Hepatocyte (in vitro differentiated cells): ENCODE measurements around the gene LYZL1. TPM values are rescaled to one million over a fixed set of nuclear protein-coding genes. Genes with fewer than 3 reads are reported as not detected.
A peak's percentile ranks its signal among the peaks of the same experiment; 100 is the strongest.

Source experiments
- DNase-seq: peaks from one replicate; pipeline ENCODE4 v3.0.0-alpha.2; 2016; ENCODE audit warnings: low spot score
- H2AFZ ChIP-seq: fragments of 200-600 bp; sonication (generic); 2 replicates; pipeline ENCODE4 v1.6.0; 2016; ENCODE audit warnings: antibody characterized with exemption, mild to moderate bottlenecking
- H3K27ac ChIP-seq: fragments of 200-600 bp; sonication (generic); 2 replicates; pipeline ENCODE4 v1.5.1; 2016; ENCODE audit warnings: mild to moderate bottlenecking
- H3K27me3 ChIP-seq: fragments of 200-600 bp; sonication (generic); 2 replicates; pipeline ENCODE4 v1.6.1; 2016
- H3K36me3 ChIP-seq: fragments of 200-600 bp; sonication (generic); replicated peaks from 2 replicates; pipeline ENCODE4 v1.5.1; 2016; ENCODE audit warnings: low read depth; ENCODE audit not compliant: insufficient read depth
- H3K4me1 ChIP-seq: fragments of 200-600 bp; sonication (generic); 2 replicates; pipeline ENCODE4 v1.5.1; 2016; ENCODE audit warnings: mild to moderate bottlenecking, moderate library complexity; ENCODE audit not compliant: insufficient read depth
- H3K4me2 ChIP-seq: fragments of 200-600 bp; sonication (generic); 2 replicates; pipeline ENCODE4 v1.6.0; 2016
- H3K4me3 ChIP-seq: fragments of 200-600 bp; sonication (generic); 2 replicates; pipeline ENCODE4 v1.5.1; 2016; ENCODE audit warnings: mild to moderate bottlenecking
- H3K79me2 ChIP-seq: fragments of 200-600 bp; sonication (generic); 2 replicates; pipeline ENCODE4 v1.6.0; 2017; ENCODE audit warnings: mild to moderate bottlenecking
- H3K9me2 ChIP-seq: fragments of 200-600 bp; sonication (generic); replicated peaks from 2 replicates; pipeline ENCODE4 v1.6.0; 2017; ENCODE audit warnings: mild to moderate bottlenecking; ENCODE audit not compliant: insufficient read depth
- H3K9me3 ChIP-seq: fragments of 200-600 bp; sonication (generic); 2 replicates; pipeline ENCODE4 v1.5.1; 2016; ENCODE audit warnings: low read depth, mild to moderate bottlenecking
- H4K20me1 ChIP-seq: fragments of 200-600 bp; sonication (generic); 2 replicates; pipeline ENCODE4 v1.6.0; 2016; ENCODE audit warnings: mild to moderate bottlenecking; ENCODE audit not compliant: insufficient read depth, poor library complexity, severe bottlenecking
- CTCF ChIP-seq: fragments of 200-600 bp; sonication (generic); IDR thresholded peaks from 2 replicates; pipeline ENCODE4 v1.5.1; 2016; ENCODE audit warnings: antibody characterized with exemption, mild to moderate bottlenecking; ENCODE audit not compliant: poor library complexity
- EZH2 ChIP-seq: fragments of 200-600 bp; sonication (generic); IDR thresholded peaks from 2 replicates; pipeline ENCODE4 v1.6.1; 2016; ENCODE audit warnings: antibody characterized with exemption, mild to moderate bottlenecking, borderline replicate concordance
- EZH2phosphoT487 ChIP-seq: fragments of 200-600 bp; sonication (generic); IDR thresholded peaks from one replicate; pipeline ENCODE4 v1.6.1; 2018; ENCODE audit warnings: antibody characterized with exemption, mild to moderate bottlenecking, low read depth, moderate library complexity; ENCODE audit not compliant: unreplicated experiment, severe bottlenecking
- WGBS: methylation state at CpG from one replicate; pipeline ENCODE4 v1.1.6; 2016; ENCODE audit warnings: low lambda C conversion rate; ENCODE audit errors: missing lambda C conversion rate; 5-methylcytosine and 5-hydroxymethylcytosine counted together
- polyA plus RNA-seq: library from polyadenylated mRNA; unstranded; fragments of >200 nt; fragmentation: Nextera tagmentation; extraction: Ambion mirVana; gene quantifications from 2 replicates; pipeline ENCODE4 v1.2.1, GENCODE V29; 2016
- total RNA-seq: library from RNA; depleted of rRNA; stranded (reverse); fragments of >200 nt; gene quantifications from 2 replicates; pipeline ENCODE4 v1.2.3, GENCODE V29; 2014

The LYZL1 gene
- total and polyA plus RNA-seq, 2 experiments from 2014 or later, result not detected

DNA sequence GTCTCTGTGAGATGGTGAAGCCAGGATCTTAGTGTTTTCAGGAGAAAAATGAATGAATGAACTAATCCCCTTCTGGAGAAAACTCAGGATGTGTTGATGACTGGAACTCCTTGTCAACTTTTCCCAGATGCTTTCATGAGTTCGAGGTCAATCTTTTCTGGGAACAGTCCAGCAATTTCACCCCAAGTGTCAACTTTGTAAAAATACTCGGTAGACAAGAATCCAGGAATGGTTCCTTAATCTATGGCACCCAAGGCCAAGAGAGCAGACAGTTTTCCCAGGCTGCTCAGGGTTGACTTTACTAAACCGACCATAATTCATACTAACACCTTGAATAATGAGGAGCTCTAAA is 31.1 kb upstream of the LYZL1 start:
- no peaks in the 10 kb centered on the region for H3K79me2 ChIP-seq
- H3K9me3 ChIP-seq, result no peaks in the 10 kb centered on the region
- no peaks in the 10 kb centered on the region for H4K20me1 ChIP-seq
- no peak for DNase-seq
- H3K27ac ChIP-seq, result peak overlapping the region; percentile 66
- no peaks in the 10 kb centered on the region for H3K9me2 ChIP-seq
- no peak overlapping the region for H2AFZ ChIP-seq
- 53% methylated on average over 3 of the region's 3 CpGs for WGBS
- H3K4me1 ChIP-seq, result peaks cover 53% of the 10 kb centered on the region
- H3K36me3 ChIP-seq, result no peaks in the 10 kb centered on the region
- TF ChIP-seq EZH2phosphoT487 (no peak), EZH2 (no peak), CTCF (no peak)
- no peak overlapping the region for H3K4me3 ChIP-seq
- no peaks in the 10 kb centered on the region for H3K27me3 ChIP-seq
- peak overlapping the region; percentile 38 for H3K4me2 ChIP-seq

GRCh38 chr10:29259498-29259897 is 29.4 kb upstream of the LYZL1 start:
- H3K79me2 ChIP-seq, result no peaks in the 10 kb centered on the region
- H3K27ac ChIP-seq, result no peak overlapping the region
- no peak for TF ChIP-seq EZH2
- no peak for TF ChIP-seq EZH2phosphoT487
- TF ChIP-seq CTCF, result no peak
- H2AFZ ChIP-seq, result no peak overlapping the region
- H3K4me2 ChIP-seq, result no peak overlapping the region
- no peak for DNase-seq
- H3K9me2 ChIP-seq, result no peaks in the 10 kb centered on the region
- no peaks in the 10 kb centered on the region for H3K36me3 ChIP-seq
- H3K27me3 ChIP-seq, result no peaks in the 10 kb centered on the region
- H4K20me1 ChIP-seq, result no peaks in the 10 kb centered on the region
- peaks cover 36% of the 10 kb centered on the region for H3K4me1 ChIP-seq
- 90% methylated on average over 2 of the region's 2 CpGs for WGBS
- H3K9me3 ChIP-seq, result no peaks in the 10 kb centered on the region
- no peak overlapping the region for H3K4me3 ChIP-seq

DNA sequence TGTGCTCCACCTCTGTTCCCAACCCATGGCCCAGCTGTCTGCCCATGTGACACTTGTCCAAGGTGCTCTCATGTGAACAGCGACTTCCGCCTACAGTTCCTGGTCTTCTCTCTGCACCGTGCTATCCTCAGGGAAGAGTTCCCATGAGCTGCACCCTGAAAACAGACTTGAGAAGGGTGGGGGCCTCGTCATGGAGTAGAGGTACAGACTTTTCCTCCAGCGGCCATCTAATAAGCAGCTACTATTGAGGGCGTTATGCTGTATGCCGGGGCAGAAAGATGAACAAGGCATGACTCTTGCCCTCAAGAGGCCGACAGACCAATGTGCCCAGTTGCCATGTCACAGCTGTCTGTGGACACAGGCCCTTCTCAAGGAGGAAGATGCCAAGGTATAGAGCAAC is 25.4 kb upstream of the LYZL1 start:
- 98% methylated on average over 8 of the region's 8 CpGs for WGBS
- Histone ChIP-seq H3K9me3 (no peaks in the 10 kb centered on the region), H3K4me3 (no peak overlapping the region), H3K27me3 (no peaks in the 10 kb centered on the region), H3K4me2 (no peak overlapping the region), H3K4me1 (no peaks in the 10 kb centered on the region), H4K20me1 (no peaks in the 10 kb centered on the region), H3K9me2 (no peaks in the 10 kb centered on the region), H2AFZ (no peak overlapping the region), H3K36me3 (no peaks in the 10 kb centered on the region), H3K27ac (no peak overlapping the region), H3K79me2 (no peaks in the 10 kb centered on the region)
- TF ChIP-seq CTCF, result no peak
- TF ChIP-seq EZH2phosphoT487, result no peak
- no peak for TF ChIP-seq EZH2
- DNase-seq, result no peak

- WGBS, result 87% methylated on average over 7 of the region's 7 CpGs
- no peaks in the 10 kb centered on the region for H3K36me3 ChIP-seq
These were observed 23.6 kb upstream of the LYZL1 start for GRCh38 chr10:29265210-29265768.

More at GRCh38 chr10:29265210-29265768, 23.6 kb upstream of the LYZL1 start:
- H3K79me2 ChIP-seq, result no peaks in the 10 kb centered on the region
- no peak overlapping the region for H2AFZ ChIP-seq
- no peak overlapping the region for H3K27ac ChIP-seq
- H3K9me2 ChIP-seq, result no peaks in the 10 kb centered on the region
- H3K4me1 ChIP-seq, result no peaks in the 10 kb centered on the region
- H3K27me3 ChIP-seq, result no peaks in the 10 kb centered on the region
- no peak overlapping the region for H3K4me3 ChIP-seq
- no peaks in the 10 kb centered on the region for H3K9me3 ChIP-seq
- TF ChIP-seq EZH2 (no peak), CTCF (no peak), EZH2phosphoT487 (no peak)
- no peak for DNase-seq
- H3K4me2 ChIP-seq, result no peak overlapping the region
- H4K20me1 ChIP-seq, result no peaks in the 10 kb centered on the region
